ENCODE measurements around the gene SIPA1.
"Not testable (repeated sequence)": the region's sequence is repeated elsewhere in the genome, so short reads cannot be mapped to it uniquely, and the experiment has no call there.

The SIPA1 gene

GRCh38 chr11:65662799-65663638 lies 25.1 kb downstream of the SIPA1 start, which contains the start of gene RELA:
RELA (minus strand) TSS chr11:65662916; CDS start chr11:65662832, 84 bp downstream.
- DNase-seq = peak; percentile 96

- peak; percentile 55 for DNase-seq
Observed at GRCh38 chr11:65663639-65664200, 25.8 kb downstream of the SIPA1 start.

DNA sequence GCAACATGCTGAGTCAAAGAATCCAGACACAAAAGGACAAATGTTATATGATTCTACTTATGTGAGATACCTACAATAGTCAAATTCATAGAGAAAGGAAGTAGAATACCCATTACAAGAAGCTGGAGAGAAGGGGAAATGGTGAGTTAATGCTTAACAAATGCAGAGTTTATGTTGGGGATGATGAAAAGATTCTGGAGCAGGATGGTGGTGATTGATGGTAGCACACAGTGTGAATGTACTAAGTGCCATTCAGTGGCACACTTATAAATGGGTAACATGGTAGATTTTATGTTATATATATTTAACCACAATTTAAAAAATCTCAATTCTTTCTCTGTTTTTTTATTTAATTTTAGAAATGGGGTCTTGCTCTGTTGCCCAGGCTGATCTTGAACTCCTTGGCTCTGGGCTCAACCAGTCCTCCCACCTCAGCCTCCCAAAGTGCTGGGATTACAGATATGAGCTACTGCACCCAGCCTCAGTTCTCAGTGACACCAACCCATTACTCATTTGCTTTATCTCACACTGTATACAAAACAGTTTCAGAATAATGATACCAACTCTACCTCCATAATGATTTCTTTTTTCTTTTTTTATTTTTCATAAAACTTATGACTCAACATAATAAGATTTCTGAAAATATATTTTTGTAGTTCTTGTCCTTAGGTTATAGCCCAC lies 34.4 kb downstream of the SIPA1 start:
- DNase-seq = no peak

- no peak for DNase-seq
Observed at GRCh38 chr11:65672982-65673381, 35.1 kb downstream of the SIPA1 start.

DNA sequence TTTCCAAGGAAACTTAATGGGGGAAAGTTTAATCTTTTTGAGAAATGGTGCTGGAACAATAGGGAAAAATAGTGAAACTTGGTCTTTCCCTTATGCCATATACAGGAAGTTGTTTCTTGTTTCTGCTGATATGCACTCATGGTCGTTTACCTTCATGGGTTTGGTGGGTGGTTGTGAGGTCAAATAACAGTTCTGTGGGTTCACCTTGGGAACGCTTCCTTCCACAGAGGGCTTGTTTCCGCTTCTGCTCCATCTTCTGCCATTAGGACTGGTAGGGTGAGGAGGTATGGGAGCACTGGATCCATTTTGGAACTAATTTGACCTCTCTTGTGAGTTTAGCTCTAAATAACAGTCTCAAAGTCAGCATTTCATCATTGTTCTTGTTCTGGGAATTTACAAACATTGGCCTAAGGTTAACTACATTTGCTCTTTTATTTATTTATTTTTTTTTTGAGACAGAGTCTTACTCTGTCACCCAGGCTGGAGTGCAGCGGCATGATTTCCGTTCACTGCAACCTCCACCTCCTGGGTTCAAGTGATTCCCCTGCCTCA lies 42.4 kb downstream of the SIPA1 start:
- no peak for DNase-seq

- DNase-seq = not testable (repeated sequence)
Observed at GRCh38 chr11:65683480-65683879, 45.6 kb downstream of the SIPA1 start.

- DNase-seq = no peak
Observed at GRCh38 chr11:65685981-65686380, 48.1 kb downstream of the SIPA1 start.

GRCh38 chr11:65691847-65692246 lies 53.9 kb downstream of the SIPA1 start:
- not testable (repeated sequence) for DNase-seq

DNA sequence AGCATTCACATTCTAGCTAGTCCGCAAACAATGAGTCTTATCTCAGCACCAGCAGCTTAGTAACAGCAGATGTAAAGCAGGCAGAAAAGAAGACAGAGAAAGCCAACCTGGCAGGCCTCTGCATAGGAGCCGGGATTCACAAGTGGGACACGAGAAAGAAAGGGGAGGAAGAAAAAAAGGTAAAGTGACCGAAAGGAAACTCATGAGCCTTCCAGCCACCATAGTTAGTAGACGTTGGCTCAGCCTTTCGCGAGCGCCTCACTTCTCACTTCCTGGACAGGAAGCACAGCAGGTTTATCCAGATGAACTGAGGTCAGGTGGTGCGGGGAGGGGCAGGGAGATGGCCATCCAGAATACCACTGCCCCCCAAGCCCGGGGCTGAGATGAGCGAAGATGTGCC lies 54.5 kb downstream of the SIPA1 start:
- DNase-seq = no peak

GRCh38 chr11:65695459-65696241 lies 57.7 kb downstream of the SIPA1 start:
- no peak for DNase-seq

DNA sequence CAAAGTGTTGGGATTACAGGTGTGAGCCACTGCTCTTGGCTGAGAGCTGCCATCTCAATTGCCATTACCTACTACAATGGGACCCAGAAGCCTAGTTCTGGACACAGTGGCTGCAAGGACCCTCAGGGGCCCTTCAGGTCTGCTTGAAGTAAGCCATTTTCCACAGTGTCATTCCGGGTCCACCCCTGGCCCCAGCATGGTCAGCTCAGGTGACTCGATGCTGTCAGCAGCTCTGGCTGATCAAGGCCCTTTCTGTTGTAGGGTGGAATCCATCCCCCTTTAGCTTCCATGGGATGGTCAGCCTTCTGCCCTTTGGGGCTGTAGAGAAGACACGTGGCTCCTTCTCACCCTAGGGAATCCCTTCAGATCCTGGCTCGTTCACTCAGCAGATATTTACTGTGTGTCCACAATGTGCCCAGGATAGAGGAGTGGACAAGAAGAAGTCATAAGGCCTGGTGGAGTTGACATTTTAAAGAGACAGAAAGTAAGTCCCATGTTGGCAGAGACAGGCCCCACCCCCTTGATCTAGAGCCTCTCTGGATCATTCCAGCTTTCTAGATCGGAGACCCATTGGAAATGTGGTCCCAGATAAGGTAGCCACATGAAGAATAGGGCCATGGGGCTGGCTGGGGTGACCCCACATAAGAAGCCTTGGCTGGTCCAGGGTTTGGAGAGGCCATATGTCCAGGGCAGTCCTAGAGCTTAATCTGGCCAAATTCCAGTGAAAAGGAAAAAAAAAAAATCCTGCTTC lies 59.1 kb downstream of the SIPA1 start:
- no peak for DNase-seq

DNA sequence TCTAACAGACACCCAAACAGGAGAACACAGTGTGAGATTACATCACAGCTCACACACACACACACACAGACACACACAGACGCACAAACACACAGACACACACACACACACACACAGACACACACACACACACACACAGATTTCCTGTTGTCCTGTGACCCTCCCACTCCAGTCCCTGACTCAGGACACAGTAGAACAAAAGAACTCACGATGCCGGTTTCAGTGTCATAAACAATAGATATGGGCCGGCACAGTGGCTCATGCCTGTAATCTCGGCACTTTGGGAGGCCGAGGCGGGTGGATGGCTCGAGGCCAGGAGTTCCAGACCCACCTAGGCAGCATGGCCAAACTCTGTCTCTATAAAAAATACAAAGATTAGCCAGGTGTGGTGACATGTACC lies 60.3 kb downstream of the SIPA1 start:
- DNase-seq = no peak

DNA sequence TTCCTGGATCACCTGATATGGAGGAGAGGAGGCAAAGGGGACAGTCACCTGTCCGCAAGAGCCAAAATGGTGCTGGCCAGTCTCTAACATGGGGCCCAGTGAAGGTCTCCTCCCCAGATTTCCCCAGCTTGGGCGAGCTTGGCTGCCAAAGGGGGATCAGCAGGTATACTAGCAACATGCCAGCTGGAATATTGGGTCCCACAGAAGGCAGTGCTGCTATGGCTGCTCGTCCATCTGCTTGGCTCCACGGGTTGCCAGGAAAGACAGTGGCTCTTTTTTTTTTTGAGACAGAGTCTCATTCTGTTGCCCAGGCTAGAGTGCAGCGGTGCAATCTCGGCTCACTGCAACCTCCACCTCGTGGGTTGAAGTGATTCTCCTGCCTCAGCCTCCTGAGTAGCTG lies 61.4 kb downstream of the SIPA1 start:
- no peak for DNase-seq

- no peak for DNase-seq
Observed at GRCh38 chr11:65700399-65700798, 62.5 kb downstream of the SIPA1 start.
